IMR-90 (cell line): Measurements from ENCODE around the gene AUTS2. TPM values are rescaled to one million over a fixed set of nuclear protein-coding genes. Genes with fewer than 3 reads are reported as not detected.

ENCODE experiments used
- ATAC-seq: fragments of 200-7000 bp; cut with Tn5 transposase; 2 replicates; pipeline ENCODE4 v1.9.1; 2020; ENCODE audit warnings: low read depth, mild to moderate bottlenecking, moderate library complexity
- BruUV-seq: library from RNA; stranded (reverse); fragments of 400-500 nt; replicated peaks from 2 replicates; lab custom pipeline; 2021; lab: Mats Ljungman, UMichigan
- CTCF ChIA-PET: fragments of 300-600 bp; formaldehyde crosslinking; extraction: SDS; loops from one replicate; lab custom pipeline; 2021; ENCODE audit warnings: antibody characterized with exemption; lab: Yijun Ruan, JAX
- POLR2A ChIA-PET: fragments of 300-600 bp; sonication (Branson Sonifier 250); formaldehyde crosslinking; loops from one replicate; lab custom pipeline; 2022; ENCODE audit warnings: antibody characterized with exemption; ENCODE audit not compliant: unreplicated experiment; lab: Charles Lee
- DNase-seq: peaks from one replicate; pipeline ENCODE4 v3.0.0; 2013
- H2AFZ ChIP-seq: replicated peaks from 2 replicates; pipeline ENCODE3; 2013; ENCODE audit warnings: low read length, mild to moderate bottlenecking; ENCODE audit not compliant: poor library complexity
- H2AK5ac ChIP-seq: 2 replicates; pipeline ENCODE4 v1.6.1; 2013; ENCODE audit warnings: low read depth, low read length, inconsistent platforms
- H2AK9ac ChIP-seq: replicated peaks from 2 replicates; pipeline ENCODE3; 2013; ENCODE audit warnings: mild to moderate bottlenecking, low read depth, low read length, moderate library complexity; ENCODE audit not compliant: poor library complexity
- H2BK120ac ChIP-seq: 2 replicates; pipeline ENCODE4 v1.6.1; 2013; ENCODE audit warnings: low read depth, low read length, inconsistent platforms
- H2BK15ac ChIP-seq: 3 replicates; pipeline ENCODE4 v1.6.1; 2013; ENCODE audit warnings: low read depth, low read length, inconsistent platforms
- H2BK20ac ChIP-seq: 2 replicates; pipeline ENCODE4 v1.6.1; 2013; ENCODE audit warnings: low read depth, mild to moderate bottlenecking, inconsistent platforms, low read length, moderate library complexity
- H2BK5ac ChIP-seq: 2 replicates; pipeline ENCODE4 v1.6.1; 2013; ENCODE audit warnings: mild to moderate bottlenecking, low read depth, low read length, inconsistent platforms; ENCODE audit not compliant: poor library complexity, severe bottlenecking
- H3K14ac ChIP-seq: replicated peaks from 2 replicates; pipeline ENCODE4 v1.6.1; 2013; ENCODE audit warnings: low read depth, low read length, inconsistent platforms
- H3K18ac ChIP-seq: 2 replicates; pipeline ENCODE4 v1.6.1; 2013; ENCODE audit warnings: low read depth, low read length, control low read depth
- H3K23ac ChIP-seq: 2 replicates; pipeline ENCODE4 v1.6.1; 2013; ENCODE audit warnings: low read depth, low read length, inconsistent platforms
- H3K27ac ChIP-seq: 2 replicates; pipeline ENCODE4 v1.5.1; 2013; ENCODE audit warnings: mild to moderate bottlenecking, control low read depth, low read length; ENCODE audit not compliant: insufficient read depth
- H3K27me3 ChIP-seq: 2 replicates; pipeline ENCODE4 v1.6.1; 2013; ENCODE audit warnings: low read length; ENCODE audit not compliant: control insufficient read depth, insufficient read depth
- H3K36me3 ChIP-seq: 2 replicates; pipeline ENCODE4 v1.6.1; 2013; ENCODE audit warnings: low read length, mixed read lengths; ENCODE audit not compliant: control insufficient read depth, insufficient read depth
- H3K4ac ChIP-seq: 2 replicates; pipeline ENCODE4 v1.6.1; 2013; ENCODE audit warnings: low read depth, low read length, inconsistent platforms
- H3K4me1 ChIP-seq: 2 replicates; pipeline ENCODE4 v1.6.1; 2013; ENCODE audit warnings: low read length, mixed read lengths; ENCODE audit not compliant: control insufficient read depth, insufficient read depth
- H3K4me2 ChIP-seq: 2 replicates; pipeline ENCODE4 v1.6.1; 2013; ENCODE audit warnings: low read depth, mild to moderate bottlenecking, control low read depth, low read length, moderate library complexity
- H3K4me3 ChIP-seq: 2 replicates; pipeline ENCODE4 v1.5.1; 2013; ENCODE audit warnings: low read depth, mild to moderate bottlenecking, control low read depth, low read length, moderate library complexity; ENCODE audit not compliant: insufficient read depth
- H3K56ac ChIP-seq: 2 replicates; pipeline ENCODE4 v1.6.1; 2013; ENCODE audit warnings: low read length, inconsistent platforms; ENCODE audit not compliant: insufficient read depth; ENCODE audit errors: extremely low read depth
- H3K79me1 ChIP-seq, 2 experiments: 2 replicates each; pipeline ENCODE4 v1.6.1; 2013; ENCODE audit warnings: low read length in 2 of 2, inconsistent platforms in 1 of 2, low read depth in 1 of 2
- H3K9ac ChIP-seq: 2 replicates; pipeline ENCODE4 v1.6.1; 2013; ENCODE audit warnings: low read depth, low read length, control low read depth
- H3K9me1 ChIP-seq: 2 replicates; pipeline ENCODE4 v1.6.1; 2013; ENCODE audit warnings: low read length, inconsistent platforms; ENCODE audit not compliant: insufficient read depth
- H3K9me3 ChIP-seq: 2 replicates; pipeline ENCODE4 v1.6.1; 2013; ENCODE audit warnings: low read length; ENCODE audit not compliant: control insufficient read depth, insufficient read depth
- H4K20me1 ChIP-seq: 2 replicates; pipeline ENCODE4 v1.6.1; 2013; ENCODE audit warnings: low read length, inconsistent platforms; ENCODE audit not compliant: insufficient read depth
- H4K5ac ChIP-seq: 2 replicates; pipeline ENCODE4 v1.6.1; 2013; ENCODE audit warnings: mild to moderate bottlenecking, low read depth, low read length, control low read depth
- H4K8ac ChIP-seq, 2 experiments: 2 replicates each; pipeline ENCODE4 v1.6.1; 2013; ENCODE audit warnings: low read depth in 2 of 2, low read length in 2 of 2, control low read depth in 1 of 2, inconsistent platforms in 1 of 2
- H4K91ac ChIP-seq: 2 replicates; pipeline ENCODE4 v1.6.1; 2013; ENCODE audit warnings: low read depth, low read length, inconsistent platforms; ENCODE audit not compliant: insufficient read depth
- BHLHE40 ChIP-seq: fragments of 150-350 bp; IDR thresholded peaks from 2 replicates; pipeline ENCODE4 v1.6.1; 2016; ENCODE audit warnings: mild to moderate bottlenecking, low read depth, low read length
- CEBPB ChIP-seq: IDR thresholded peaks from 2 replicates; pipeline ENCODE4 v1.6.1; 2012; ENCODE audit warnings: low read depth, low read length, improper control_type of control experiment
- CHD1 ChIP-seq: IDR thresholded peaks from 2 replicates; pipeline ENCODE4 v1.6.1; 2012; ENCODE audit warnings: low read depth, low read length, improper control_type of control experiment
- FOS ChIP-seq: fragments of 150-350 bp; IDR thresholded peaks from 2 replicates; pipeline ENCODE4 v1.6.1; 2016; ENCODE audit warnings: low read depth, low read length
- MAFK ChIP-seq: IDR thresholded peaks from 2 replicates; pipeline ENCODE4 v1.6.1; 2012; ENCODE audit warnings: low read depth, low read length, improper control_type of control experiment
- MAZ ChIP-seq: IDR thresholded peaks from 2 replicates; pipeline ENCODE4 v1.6.1; 2012; ENCODE audit warnings: low read depth, mild to moderate bottlenecking, low read length, improper control_type of control experiment, moderate library complexity, borderline replicate concordance
- MXI1 ChIP-seq: IDR thresholded peaks from 2 replicates; pipeline ENCODE4 v1.6.1; 2012; ENCODE audit warnings: low read depth, mild to moderate bottlenecking, low read length, moderate library complexity, borderline replicate concordance
- NFE2L2 ChIP-seq: fragments of 150-350 bp; IDR thresholded peaks from 2 replicates; pipeline ENCODE4 v1.6.1; 2016; ENCODE audit warnings: low read depth, mild to moderate bottlenecking, low read length
- POLR2A ChIP-seq: IDR thresholded peaks from 2 replicates; pipeline ENCODE4 v1.6.1; 2012; ENCODE audit warnings: mild to moderate bottlenecking, low read depth, low read length
- RAD21 ChIP-seq: IDR thresholded peaks from 2 replicates; pipeline ENCODE4 v1.6.1; 2012; ENCODE audit warnings: low read length, improper control_type of control experiment
- RCOR1 ChIP-seq: IDR thresholded peaks from 2 replicates; pipeline ENCODE4 v1.6.1; 2012; ENCODE audit warnings: mild to moderate bottlenecking, low read length, improper control_type of control experiment; ENCODE audit not compliant: insufficient replicate concordance
- SMC3 ChIP-seq: fragments of 150-350 bp; IDR thresholded peaks from 2 replicates; pipeline ENCODE4 v1.6.1; 2016; ENCODE audit warnings: low read depth, mild to moderate bottlenecking, antibody characterized with exemption, low read length, moderate library complexity
- WGBS, 2 experiments: methylation state at CpG; one replicate each; pipeline versions ENCODE4 v1.1.5 to v1.1.7; 2013; ENCODE audit warnings: missing lambda C conversion rate in 2 of 2; ENCODE audit not compliant: insufficient read length in 1 of 2; ENCODE audit errors: extremely low coverage in 2 of 2; 5-methylcytosine and 5-hydroxymethylcytosine counted together
- dilution Hi-C: fragments of 300-500 bp; cut with HindIII; formaldehyde crosslinking; loops from one replicate; pipeline ENCODE4 v1.14.3; 2018; ENCODE audit warnings: low sequenced_read_pairs; ENCODE audit not compliant: unreplicated experiment
- in situ Hi-C: fragments of 300-500 bp; cut with MboI; formaldehyde crosslinking; loops from 3 replicates; pipeline ENCODE4 v1.14.3; 2019; ENCODE audit warnings: low sequenced_read_pairs, inconsistent platforms, mixed read lengths
- intact Hi-C: fragments of 100-400 bp; cut with micrococcal nuclease; formaldehyde crosslinking; loops from 2 replicates; pipeline ENCODE4 v1.10.0; 2022
- polyA plus RNA-seq, 3 experiments: library from polyadenylated mRNA; depleted of rRNA; stranded (reverse); fragments of >200 nt; gene quantifications; 2 replicates each; pipeline ENCODE4 v1.2.3, GENCODE V29; 2012; ENCODE audit warnings: low replicate concordance in 1 of 3
- total RNA-seq: library from RNA; depleted of rRNA; stranded (reverse); fragments of >200 nt; gene quantifications from 2 replicates; pipeline ENCODE4 v1.2.3, GENCODE V29; 2012
- TF ChIP-seq, protein P1 (sequence below): fragments of 150-350 bp; IDR thresholded peaks from 2 replicates; pipeline ENCODE4 v1.6.1; 2016; ENCODE audit warnings: low read depth, mild to moderate bottlenecking, low read length, moderate library complexity, borderline replicate concordance
- TF ChIP-seq, protein P2 (sequence below): fragments of 150-350 bp; IDR thresholded peaks from 2 replicates; pipeline ENCODE4 v1.6.1; 2017; ENCODE audit warnings: mild to moderate bottlenecking, antibody characterized with exemption, low read length, low read depth
- TF ChIP-seq, protein P3 (sequence below): conservative IDR thresholded peaks from 2 replicates; pipeline ENCODE4 v1.5.1; 2012; ENCODE audit warnings: mild to moderate bottlenecking, low read depth, low read length, improper control_type of control experiment

Gene AUTS2
- total and polyA plus RNA-seq, 2 of the 4 experiments (the other 2 are of a cell fraction): 0.90 to 3.0 TPM

DNA sequence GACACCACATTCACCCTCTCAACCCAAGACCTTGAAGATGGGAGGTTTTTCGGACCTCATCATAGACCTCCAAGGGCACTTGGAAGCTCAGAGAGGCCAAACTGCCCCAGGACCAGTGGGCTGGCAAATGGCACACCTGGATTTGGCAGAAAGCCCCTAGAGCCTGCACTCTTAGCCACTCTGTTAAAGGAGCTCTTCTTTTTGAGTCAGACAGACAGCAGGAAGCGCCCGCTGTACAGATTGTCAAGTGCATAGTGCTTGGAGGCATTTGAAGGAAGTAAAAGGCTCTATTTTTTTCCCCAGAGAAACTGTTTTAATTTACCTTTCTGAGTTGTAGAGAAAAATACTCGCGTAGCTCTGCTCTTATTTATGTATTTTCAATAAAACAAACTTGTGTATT lies 1125.1 kb downstream of the AUTS2 start:
- Histone ChIP-seq H3K18ac (no peak overlapping the region), H3K14ac (no peak overlapping the region), H2BK5ac (no peak overlapping the region), H2BK120ac (no peak overlapping the region), H3K9me1 (no peaks in the 10 kb centered on the region), H3K27me3 (no peaks in the 10 kb centered on the region), H3K4me2 (no peak overlapping the region), H4K8ac (no peak overlapping the region), H3K4me1 (no peaks in the 10 kb centered on the region), H3K23ac (no peak overlapping the region), H2BK15ac (no peak overlapping the region), H3K56ac (no peak overlapping the region), H2AK9ac (no peak overlapping the region), H4K20me1 (no peaks in the 10 kb centered on the region), H3K27ac (no peak overlapping the region), H3K79me1 (0 out of 4 replicates have a peak, but pooled peaks cover 2 to 4% of the 10 kb centered on the region in 2 experiments), H3K36me3 (no peaks in the 10 kb centered on the region), H4K5ac (no peak overlapping the region), H3K9ac (no peak overlapping the region), H4K91ac (no peak overlapping the region), H3K9me3 (no peaks in the 10 kb centered on the region), H2BK20ac (no peak overlapping the region), H2AK5ac (no peak overlapping the region), H3K4ac (no peak overlapping the region), H3K4me3 (no peak overlapping the region), H2AFZ (no peak overlapping the region)
- BruUV-seq: no TSS peak
- ChIA-PET CTCF (no interaction called here), POLR2A (no interaction called here)
- dilution Hi-C loops: no loop called here
- in situ Hi-C loops: no loop called here
- ATAC-seq: no peak
- no peak for DNase-seq
- intact Hi-C loops: no loop called here
- TF ChIP-seq FOS (no peak), RCOR1 (no peak), MAFK (no peak), MXI1 (no peak), BHLHE40 (no peak), POLR2A (no peak), NFE2L2 (no peak), SMC3 (no peak), CHD1 (no peak), CEBPB (no peak), RAD21 (no peak), MAZ (no peak)
- TF ChIP-seq, protein P1, sequence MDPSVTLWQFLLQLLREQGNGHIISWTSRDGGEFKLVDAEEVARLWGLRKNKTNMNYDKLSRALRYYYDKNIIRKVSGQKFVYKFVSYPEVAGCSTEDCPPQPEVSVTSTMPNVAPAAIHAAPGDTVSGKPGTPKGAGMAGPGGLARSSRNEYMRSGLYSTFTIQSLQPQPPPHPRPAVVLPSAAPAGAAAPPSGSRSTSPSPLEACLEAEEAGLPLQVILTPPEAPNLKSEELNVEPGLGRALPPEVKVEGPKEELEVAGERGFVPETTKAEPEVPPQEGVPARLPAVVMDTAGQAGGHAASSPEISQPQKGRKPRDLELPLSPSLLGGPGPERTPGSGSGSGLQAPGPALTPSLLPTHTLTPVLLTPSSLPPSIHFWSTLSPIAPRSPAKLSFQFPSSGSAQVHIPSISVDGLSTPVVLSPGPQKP: no peak
- TF ChIP-seq, protein P2, sequence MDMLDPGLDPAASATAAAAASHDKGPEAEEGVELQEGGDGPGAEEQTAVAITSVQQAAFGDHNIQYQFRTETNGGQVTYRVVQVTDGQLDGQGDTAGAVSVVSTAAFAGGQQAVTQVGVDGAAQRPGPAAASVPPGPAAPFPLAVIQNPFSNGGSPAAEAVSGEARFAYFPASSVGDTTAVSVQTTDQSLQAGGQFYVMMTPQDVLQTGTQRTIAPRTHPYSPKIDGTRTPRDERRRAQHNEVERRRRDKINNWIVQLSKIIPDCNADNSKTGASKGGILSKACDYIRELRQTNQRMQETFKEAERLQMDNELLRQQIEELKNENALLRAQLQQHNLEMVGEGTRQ: no peak
- TF ChIP-seq, protein P3, sequence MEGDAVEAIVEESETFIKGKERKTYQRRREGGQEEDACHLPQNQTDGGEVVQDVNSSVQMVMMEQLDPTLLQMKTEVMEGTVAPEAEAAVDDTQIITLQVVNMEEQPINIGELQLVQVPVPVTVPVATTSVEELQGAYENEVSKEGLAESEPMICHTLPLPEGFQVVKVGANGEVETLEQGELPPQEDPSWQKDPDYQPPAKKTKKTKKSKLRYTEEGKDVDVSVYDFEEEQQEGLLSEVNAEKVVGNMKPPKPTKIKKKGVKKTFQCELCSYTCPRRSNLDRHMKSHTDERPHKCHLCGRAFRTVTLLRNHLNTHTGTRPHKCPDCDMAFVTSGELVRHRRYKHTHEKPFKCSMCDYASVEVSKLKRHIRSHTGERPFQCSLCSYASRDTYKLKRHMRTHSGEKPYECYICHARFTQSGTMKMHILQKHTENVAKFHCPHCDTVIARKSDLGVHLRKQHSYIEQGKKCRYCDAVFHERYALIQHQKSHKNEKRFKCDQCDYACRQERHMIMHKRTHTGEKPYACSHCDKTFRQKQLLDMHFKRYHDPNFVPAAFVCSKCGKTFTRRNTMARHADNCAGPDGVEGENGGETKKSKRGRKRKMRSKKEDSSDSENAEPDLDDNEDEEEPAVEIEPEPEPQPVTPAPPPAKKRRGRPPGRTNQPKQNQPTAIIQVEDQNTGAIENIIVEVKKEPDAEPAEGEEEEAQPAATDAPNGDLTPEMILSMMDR: no peak
- WGBS, 2 experiments: no CpG with 5 or more reads among the region's 5 CpGs
